Measurements from ENCODE around the gene RAD23A.

DNA sequence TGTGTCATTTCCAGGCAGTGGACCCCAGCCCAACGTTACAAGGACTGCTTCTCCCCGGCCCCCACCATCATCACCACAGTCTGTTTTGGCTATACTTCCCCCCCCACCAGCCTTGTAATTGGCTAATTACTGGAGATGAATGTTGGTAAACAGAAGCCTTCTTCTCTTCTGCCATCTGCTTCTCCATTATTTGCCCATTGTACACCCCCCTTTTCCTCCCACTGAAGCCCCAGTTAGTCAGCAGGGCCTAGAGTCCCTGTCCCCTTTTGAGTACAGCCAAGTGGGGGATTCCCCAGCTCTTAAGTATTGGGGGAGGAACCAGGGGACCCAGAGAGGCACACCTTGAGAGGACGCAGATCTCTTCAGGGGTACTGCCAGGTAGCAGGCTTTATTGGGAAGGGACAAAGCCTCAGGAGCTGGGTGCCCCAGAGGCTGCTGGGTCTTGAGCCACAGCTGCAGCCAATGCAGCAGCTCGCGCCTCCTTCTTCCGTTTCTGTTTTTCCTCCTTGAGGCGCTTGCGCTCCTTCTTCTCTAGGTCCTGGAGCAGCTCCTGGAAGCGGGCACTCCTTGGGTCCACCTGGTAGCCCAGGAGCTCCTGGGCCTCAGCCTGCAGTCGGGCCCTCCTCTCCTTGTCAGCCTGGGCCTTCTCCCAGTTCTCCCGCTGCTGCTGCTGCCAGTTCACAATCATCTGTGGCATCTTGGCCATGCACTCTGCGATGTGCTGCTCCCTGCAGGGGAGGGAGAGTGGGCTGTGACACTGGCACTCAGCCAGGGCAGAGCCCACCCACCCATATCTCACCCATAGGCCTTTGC is 8.3 kb downstream of the RAD23A start:
- no peak for TF ChIP-seq EZH2 (IDR thresholded peaks at IDR 0.05; ENCODE audit: low read length, missing control alignments)
- TF ChIP-seq, protein P1, sequence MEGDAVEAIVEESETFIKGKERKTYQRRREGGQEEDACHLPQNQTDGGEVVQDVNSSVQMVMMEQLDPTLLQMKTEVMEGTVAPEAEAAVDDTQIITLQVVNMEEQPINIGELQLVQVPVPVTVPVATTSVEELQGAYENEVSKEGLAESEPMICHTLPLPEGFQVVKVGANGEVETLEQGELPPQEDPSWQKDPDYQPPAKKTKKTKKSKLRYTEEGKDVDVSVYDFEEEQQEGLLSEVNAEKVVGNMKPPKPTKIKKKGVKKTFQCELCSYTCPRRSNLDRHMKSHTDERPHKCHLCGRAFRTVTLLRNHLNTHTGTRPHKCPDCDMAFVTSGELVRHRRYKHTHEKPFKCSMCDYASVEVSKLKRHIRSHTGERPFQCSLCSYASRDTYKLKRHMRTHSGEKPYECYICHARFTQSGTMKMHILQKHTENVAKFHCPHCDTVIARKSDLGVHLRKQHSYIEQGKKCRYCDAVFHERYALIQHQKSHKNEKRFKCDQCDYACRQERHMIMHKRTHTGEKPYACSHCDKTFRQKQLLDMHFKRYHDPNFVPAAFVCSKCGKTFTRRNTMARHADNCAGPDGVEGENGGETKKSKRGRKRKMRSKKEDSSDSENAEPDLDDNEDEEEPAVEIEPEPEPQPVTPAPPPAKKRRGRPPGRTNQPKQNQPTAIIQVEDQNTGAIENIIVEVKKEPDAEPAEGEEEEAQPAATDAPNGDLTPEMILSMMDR (conservative IDR thresholded peaks at IDR 0.05 in 1 of 2, IDR thresholded peaks at IDR 0.05 in 1 of 2; ENCODE audit: low read depth in 1 of 2, low read length in 2 of 2): no peak
